Brain microvascular endothelial cell (primary cell): ENCODE data around the gene ZNF37A.
A peak's percentile ranks its signal among the peaks of the same experiment; 100 is the strongest.
"Not testable (repeated sequence)": the region's sequence is repeated elsewhere in the genome, so short reads cannot be mapped to it uniquely, and the experiment has no call there.

Experiments used
- DNase-seq: peaks from one replicate; pipeline ENCODE4 v3.0.0-alpha.2; 2020
- H3K27ac ChIP-seq: fragments of 250-450 bp; sonication (Bioruptor Pico); 2 replicates; pipeline ENCODE4 v1.5.1; 2020; ENCODE audit warnings: mild to moderate bottlenecking, moderate library complexity
- H3K27me3 ChIP-seq: fragments of 250-450 bp; sonication (Bioruptor Pico); replicated peaks from 2 replicates; pipeline ENCODE4 v1.5.1; 2020; ENCODE audit warnings: mild to moderate bottlenecking
- H3K36me3 ChIP-seq: fragments of 250-450 bp; sonication (Bioruptor Pico); replicated peaks from 2 replicates; pipeline ENCODE4 v1.5.1; 2020; ENCODE audit warnings: mild to moderate bottlenecking
- H3K4me3 ChIP-seq: 2 replicates; pipeline ENCODE4 v1.5.1; 2011; ENCODE audit warnings: low read depth, mild to moderate bottlenecking, control low read depth, low read length, moderate library complexity
- CTCF ChIP-seq: IDR thresholded peaks from 2 replicates; pipeline ENCODE4 v1.5.1; 2011; ENCODE audit warnings: low read depth, mild to moderate bottlenecking, moderate library complexity, low read length, control low read depth, inconsistent platforms; ENCODE audit errors: missing control alignments
- in situ Hi-C: cut with HindIII; loops from 2 replicates; pipeline ENCODE4 v1.10.0; 2017; ENCODE audit warnings: low sequenced_read_pairs, low pct_ligation_motif_present

Gene ZNF37A

GRCh38 chr10:38094158-38094926 lies at the start of gene ZNF37A:
Gene ZNF37A (plus strand): TSS chr10:38094337. CDS start chr10:38096618, 2,281 bp downstream.
- peak; percentile 95 for DNase-seq
- in situ Hi-C loops = no loop called here
- Histone ChIP-seq H3K4me3 (peak within 1 kb of the TSS; percentile 87), H3K27ac (peak within 1 kb of the TSS; percentile 65), H3K27me3 (no peaks in the 10 kb centered on the region), H3K36me3 (peaks cover 13% of the 10 kb centered on the region)
- no peak for TF ChIP-seq CTCF

GRCh38 chr10:38045129-38045528 lies 49.0 kb upstream of the ZNF37A start:
- H3K4me3 ChIP-seq = no peak overlapping the region
- no peak for TF ChIP-seq CTCF
- no peak overlapping the region for H3K27ac ChIP-seq
- no peaks in the 10 kb centered on the region for H3K27me3 ChIP-seq
- H3K36me3 ChIP-seq = no peaks in the 10 kb centered on the region
- DNase-seq = no peak
- in situ Hi-C loops = no loop called here

GRCh38 chr10:38047666-38048065 lies 46.5 kb upstream of the ZNF37A start:
- H3K36me3 ChIP-seq = no peaks in the 10 kb centered on the region
- in situ Hi-C loops = no loop called here

GRCh38 chr10:38050212-38050611 lies 43.9 kb upstream of the ZNF37A start:
- no peak for DNase-seq
- H3K27ac ChIP-seq = no peak overlapping the region
- in situ Hi-C loops = no loop called here
- TF ChIP-seq CTCF = no peak
- H3K36me3 ChIP-seq = peaks cover 5% of the 10 kb centered on the region
- H3K4me3 ChIP-seq = no peak overlapping the region
- H3K27me3 ChIP-seq = no peaks in the 10 kb centered on the region

More at GRCh38 chr10:38047666-38048065, 46.5 kb upstream of the ZNF37A start:
- no peak for DNase-seq
- Histone ChIP-seq H3K4me3 (no peak overlapping the region), H3K27ac (no peak overlapping the region), H3K27me3 (no peaks in the 10 kb centered on the region)
- no peak for TF ChIP-seq CTCF

GRCh38 chr10:38054361-38054797 lies 39.8 kb upstream of the ZNF37A start:
- H3K27me3 ChIP-seq = no peaks in the 10 kb centered on the region
- DNase-seq = peak; percentile 21
- in situ Hi-C loops = no loop called here
- no peak for TF ChIP-seq CTCF
- peaks cover 16% of the 10 kb centered on the region for H3K36me3 ChIP-seq
- H3K27ac ChIP-seq = peak overlapping the region; percentile 74
- no peak overlapping the region for H3K4me3 ChIP-seq

GRCh38 chr10:38055274-38055894 lies 38.8 kb upstream of the ZNF37A start:
- in situ Hi-C loops, H3K27me3 ChIP-seq, H3K4me3 ChIP-seq, DNase-seq: not testable (repeated sequence)
- peaks cover 16% of the 10 kb centered on the region for H3K36me3 ChIP-seq
- H3K27ac ChIP-seq = peak overlapping the region; percentile 74

- H3K4me3 ChIP-seq, H3K36me3 ChIP-seq, H3K27me3 ChIP-seq, in situ Hi-C loops: not testable (repeated sequence)
- DNase-seq = peak; percentile 78
- peak overlapping the region; percentile 65 for H3K27ac ChIP-seq
These were observed 24.5 kb upstream of the ZNF37A start for GRCh38 chr10:38069663-38070062.
